Stromal cell of bone marrow (primary cell): ENCODE data around the gene CLEC16A.

Experiments
- DNase-seq: peaks from one replicate; pipeline ENCODE4 v3.0.0-alpha.2; 2012; ENCODE audit warnings: low read depth

Gene CLEC16A

GRCh38 chr16:11127610-11128195 lies 183.3 kb downstream of the CLEC16A start:
- no peak for DNase-seq

GRCh38 chr16:11128211-11129141 lies 184.1 kb downstream of the CLEC16A start:
- DNase-seq = peak; percentile 50

GRCh38 chr16:11129378-11129781 lies 185.0 kb downstream of the CLEC16A start:
- DNase-seq = no peak

GRCh38 chr16:11130978-11131665 lies 186.8 kb downstream of the CLEC16A start:
- no peak for DNase-seq

- no peak for DNase-seq
These were observed 187.3 kb downstream of the CLEC16A start for GRCh38 chr16:11131706-11132105.

- peak; percentile 86 for DNase-seq
These were observed 189.1 kb downstream of the CLEC16A start for GRCh38 chr16:11133344-11133943.

- no peak for DNase-seq
These were observed 190.5 kb downstream of the CLEC16A start for GRCh38 chr16:11134722-11135463.

- DNase-seq = no peak
These were observed 191.2 kb downstream of the CLEC16A start for GRCh38 chr16:11135464-11135973.

- no peak for DNase-seq
These were observed 192.2 kb downstream of the CLEC16A start for GRCh38 chr16:11136600-11136999.

- DNase-seq = no peak
These were observed 193.8 kb downstream of the CLEC16A start for GRCh38 chr16:11138022-11138768.

- DNase-seq = no peak
These were observed 194.5 kb downstream of the CLEC16A start for GRCh38 chr16:11138769-11139325.

- DNase-seq = peak; percentile 71
These were observed 195.1 kb downstream of the CLEC16A start for GRCh38 chr16:11139326-11140097.

GRCh38 chr16:11140098-11140375 lies 195.7 kb downstream of the CLEC16A start:
- no peak for DNase-seq

GRCh38 chr16:11140466-11140865 lies 196.1 kb downstream of the CLEC16A start:
- DNase-seq = no peak

- no peak for DNase-seq
These were observed 196.5 kb downstream of the CLEC16A start for GRCh38 chr16:11140867-11141266.

GRCh38 chr16:11141409-11142260 lies 197.3 kb downstream of the CLEC16A start:
- no peak for DNase-seq

GRCh38 chr16:11142261-11142630 lies 197.9 kb downstream of the CLEC16A start:
- DNase-seq = no peak

- no peak for DNase-seq
These were observed 198.6 kb downstream of the CLEC16A start for GRCh38 chr16:11142951-11143350.
